Stomach smooth muscle (tissue), 2 donors: ENCODE measurements around the gene CCT8L2.
"Not testable (repeated sequence)": the region's sequence is repeated elsewhere in the genome, so short reads cannot be mapped to it uniquely, and the experiment has no call there.

Experiments
- H3K27ac ChIP-seq: one replicate; pipeline ENCODE4 v1.7.0; 2013; ENCODE audit warnings: mild to moderate bottlenecking, low read length, inconsistent platforms
- H3K27me3 ChIP-seq, 2 donors: one replicate each; pipeline ENCODE4 v1.7.0; 2013; ENCODE audit warnings: low read length in 2 of 2; ENCODE audit not compliant: insufficient read depth in 2 of 2, control insufficient read depth in 1 of 2
- H3K36me3 ChIP-seq, 2 donors: one replicate each; pipeline ENCODE4 v1.7.0; 2013; ENCODE audit warnings: low read length in 2 of 2; ENCODE audit not compliant: control insufficient read depth in 2 of 2, insufficient read depth in 2 of 2
- H3K4me1 ChIP-seq: one replicate; pipeline ENCODE4 v1.7.0; 2013; ENCODE audit warnings: low read length; ENCODE audit not compliant: control insufficient read depth, insufficient read depth
- H3K4me3 ChIP-seq, 2 donors: one replicate each; pipeline ENCODE4 v1.7.0; 2013; ENCODE audit warnings: low read length in 2 of 2
- H3K9ac ChIP-seq, 2 donors: one replicate each; pipeline ENCODE4 v1.7.0; 2013; ENCODE audit warnings: low read length in 2 of 2, mild to moderate bottlenecking in 1 of 2
- H3K9me3 ChIP-seq, 2 donors: one replicate each; pipeline ENCODE4 v1.7.0; 2013; ENCODE audit warnings: low read length in 2 of 2; ENCODE audit not compliant: control insufficient read depth in 2 of 2
- donor health status: healthy.
- donor health status: Pancreatic carcinoma.

Gene CCT8L2

GRCh38 chr22:16565585-16566420 lies 26.8 kb downstream of the CCT8L2 start:
- H3K36me3 ChIP-seq, H3K27ac ChIP-seq, H3K4me1 ChIP-seq, H3K9me3 ChIP-seq, H3K27me3 ChIP-seq, H3K4me3 ChIP-seq, H3K9ac ChIP-seq: not testable (repeated sequence)

GRCh38 chr22:16564837-16565584 lies 27.6 kb downstream of the CCT8L2 start:
- not testable (repeated sequence) for H3K9ac ChIP-seq, H3K27me3 ChIP-seq, H3K4me1 ChIP-seq, H3K27ac ChIP-seq, H3K9me3 ChIP-seq, H3K36me3 ChIP-seq, H3K4me3 ChIP-seq

- Histone ChIP-seq H3K36me3 (no peaks in the 10 kb centered on the region), H3K27ac (no peak overlapping the region), H3K9me3 (no peaks in the 10 kb centered on the region), H3K9ac (no peak overlapping the region), H3K27me3 (no peaks in the 10 kb centered on the region), H3K4me3 (no peak overlapping the region), H3K4me1 (no peaks in the 10 kb centered on the region)
Observed at GRCh38 chr22:16563555-16564520, 28.8 kb downstream of the CCT8L2 start.

GRCh38 chr22:16562711-16563554 lies 29.7 kb downstream of the CCT8L2 start:
- H3K36me3 ChIP-seq, result no peaks in the 10 kb centered on the region
- H3K4me3 ChIP-seq, result no peak overlapping the region
- H3K9me3 ChIP-seq, result no peaks in the 10 kb centered on the region
- no peaks in the 10 kb centered on the region for H3K27me3 ChIP-seq
- no peaks in the 10 kb centered on the region for H3K4me1 ChIP-seq
- H3K27ac ChIP-seq, result no peak overlapping the region
- no peak overlapping the region for H3K9ac ChIP-seq

GRCh38 chr22:16561093-16561658 lies 31.4 kb downstream of the CCT8L2 start:
- H3K4me3 ChIP-seq, H3K9me3 ChIP-seq, H3K4me1 ChIP-seq, H3K27ac ChIP-seq, H3K27me3 ChIP-seq, H3K9ac ChIP-seq, H3K36me3 ChIP-seq: not testable (repeated sequence)

GRCh38 chr22:16560651-16561050 lies 32.0 kb downstream of the CCT8L2 start:
- H3K9me3 ChIP-seq, H3K4me3 ChIP-seq, H3K27ac ChIP-seq, H3K36me3 ChIP-seq, H3K27me3 ChIP-seq, H3K9ac ChIP-seq, H3K4me1 ChIP-seq: not testable (repeated sequence)

GRCh38 chr22:16559996-16560395 lies 32.6 kb downstream of the CCT8L2 start:
- not testable (repeated sequence) for H3K4me1 ChIP-seq, H3K9me3 ChIP-seq, H3K27ac ChIP-seq, H3K36me3 ChIP-seq, H3K4me3 ChIP-seq, H3K9ac ChIP-seq, H3K27me3 ChIP-seq

DNA sequence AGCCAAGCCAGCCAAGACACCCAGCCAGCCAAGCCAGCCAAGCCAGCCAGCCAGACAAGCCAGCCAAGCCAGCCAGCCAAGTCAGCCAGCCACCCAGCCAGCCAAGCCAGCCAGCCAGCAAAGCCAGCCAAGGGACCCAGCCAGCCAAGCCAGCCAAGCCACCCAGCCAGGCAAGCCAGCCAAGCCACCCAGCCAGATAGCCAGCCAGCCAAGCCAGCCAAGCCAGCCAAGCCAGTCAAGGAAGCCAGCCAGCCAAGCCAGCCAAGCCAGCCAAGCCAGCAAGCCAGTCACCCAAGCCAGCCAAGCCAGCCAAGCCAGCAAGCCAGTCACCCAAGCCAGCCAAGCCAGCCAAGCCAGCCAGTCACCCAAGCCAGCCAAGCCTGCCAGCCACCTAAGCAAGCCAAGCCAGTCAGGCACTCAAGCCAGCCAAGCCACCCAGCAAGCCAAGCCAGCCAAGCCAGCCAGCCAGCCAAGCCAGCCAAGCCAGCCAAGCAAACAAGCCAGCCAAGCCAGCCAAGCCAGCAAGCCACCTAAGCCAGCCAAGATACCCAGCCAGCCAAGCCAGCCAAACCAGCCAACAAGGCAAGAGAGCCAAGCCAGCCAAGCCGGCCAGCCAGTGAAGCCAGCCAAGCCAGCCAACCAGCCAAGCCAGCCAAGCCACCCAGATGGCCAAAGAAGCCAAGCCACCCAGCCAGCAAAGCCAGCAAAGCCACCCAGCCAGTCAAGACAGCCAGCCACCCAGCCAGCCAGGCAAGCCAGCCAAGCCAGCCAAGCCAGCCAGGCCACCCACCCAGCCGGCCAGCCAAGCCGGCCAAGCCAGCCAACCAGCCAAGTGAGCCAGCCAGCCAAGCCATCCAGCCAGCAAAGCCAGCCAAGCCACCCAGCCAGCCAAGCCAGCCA lies 33.3 kb downstream of the CCT8L2 start:
- Histone ChIP-seq H3K9ac (no peak overlapping the region), H3K27me3 (no peaks in the 10 kb centered on the region)

GRCh38 chr22:16558376-16558945 lies 34.1 kb downstream of the CCT8L2 start:
- not testable (repeated sequence) for H3K9ac ChIP-seq, H3K36me3 ChIP-seq, H3K27me3 ChIP-seq, H3K27ac ChIP-seq, H3K4me3 ChIP-seq, H3K9me3 ChIP-seq, H3K4me1 ChIP-seq

More for the DNA sequence above, 33.3 kb downstream of the CCT8L2 start:
- Histone ChIP-seq H3K36me3 (no peaks in the 10 kb centered on the region), H3K4me3 (no peak overlapping the region), H3K4me1 (no peaks in the 10 kb centered on the region), H3K9me3 (no peaks in the 10 kb centered on the region), H3K27ac (no peak overlapping the region)
